Measurements from ENCODE around the gene MRPL53. TPM values are rescaled to one million over a fixed set of nuclear protein-coding genes. Genes with fewer than 3 reads are reported as not detected.

The MRPL53 gene
- total and polyA plus RNA-seq, 2 donors from 2014 or later: 85.1 to 157 TPM

- peak; percentile 38 for FAIRE-seq
- Histone ChIP-seq H3K9me3 (ENCODE audit: control insufficient read depth in 2 of 3, insufficient read depth in 1 of 3, low read length in 3 of 3) (no peaks in the 10 kb centered on the region), H3K27ac (ENCODE audit: low read depth in 2 of 2, low read length in 2 of 2) (peak within 1 kb of the TSS; percentile 92 to 95), H3K27me3 (ENCODE audit: control insufficient read depth, insufficient read depth, low read length) (no peaks in the 10 kb centered on the region), H3K36me3 (ENCODE audit: control insufficient read depth in 2 of 3, insufficient read depth in 3 of 3, low read length in 3 of 3) (no peaks in the 10 kb centered on the region), H3K4me1 (ENCODE audit: control insufficient read depth in 2 of 3, insufficient read depth in 2 of 3, low read depth in 1 of 3, low read length in 3 of 3) (peaks cover 9 to 20% (median 19%) of the 10 kb centered on the region in 3 donors), H3K9ac (ENCODE audit: low read length in 3 of 3) (peak within 1 kb of the TSS; percentile 38 to 83 (median 67)), H3K4me3 (ENCODE audit: low read length in 3 of 3) (peak within 1 kb of the TSS; percentile 63 to 85 (median 85))
- peak; percentile 72 to 87 (median 86) for DNase-seq
- no peak for TF ChIP-seq CTCF (IDR thresholded peaks at IDR 0.05; ENCODE audit: borderline replicate concordance, extremely low read depth, insufficient read depth)
- intact Hi-C loops (cut with DNase I): no loop called here
Observed at GRCh38 chr2:74441690-74442482, 30.6 kb downstream of the MRPL53 start, which contains the start of gene RTKN. TSS of gene RTKN (minus strand) at chr2:74441937. CDS start at chr2:74441816, 121 bp downstream.

- Histone ChIP-seq H3K4me1 (ENCODE audit: control insufficient read depth in 2 of 3, insufficient read depth in 2 of 3, low read depth in 1 of 3, low read length in 3 of 3) (peaks cover 9 to 20% (median 19%) of the 10 kb centered on the region in 3 donors), H3K9ac (ENCODE audit: low read length in 3 of 3) (peak overlapping the region; percentile 38 to 83 (median 67)), H3K4me3 (ENCODE audit: low read length in 3 of 3) (peak overlapping the region; percentile 63 to 85 (median 85)), H3K27ac (ENCODE audit: low read depth in 2 of 2, low read length in 2 of 2) (peak overlapping the region; percentile 92 to 95), H3K36me3 (ENCODE audit: control insufficient read depth in 2 of 3, insufficient read depth in 3 of 3, low read length in 3 of 3) (no peaks in the 10 kb centered on the region), H3K9me3 (ENCODE audit: control insufficient read depth in 2 of 3, insufficient read depth in 1 of 3, low read length in 3 of 3) (no peaks in the 10 kb centered on the region), H3K27me3 (ENCODE audit: control insufficient read depth, insufficient read depth, low read length) (no peaks in the 10 kb centered on the region)
- peak in 2 of 5 donors; percentile 52 to 79 for DNase-seq
- FAIRE-seq: no peak
- TF ChIP-seq CTCF (IDR thresholded peaks at IDR 0.05; ENCODE audit: borderline replicate concordance, extremely low read depth, insufficient read depth): no peak
- intact Hi-C loops (cut with DNase I): no loop called here
Observed at GRCh38 chr2:74441170-74441689, 31.2 kb downstream of the MRPL53 start.

- peak overlapping the region; percentile 66 to 85 (median 85) for H3K4me3 ChIP-seq (ENCODE audit: low read length in 3 of 3)
- no peak for FAIRE-seq
- no peaks in the 10 kb centered on the region for H3K9me3 ChIP-seq (ENCODE audit: control insufficient read depth in 2 of 3, insufficient read depth in 1 of 3, low read length in 3 of 3)
- peaks cover 9 to 20% (median 19%) of the 10 kb centered on the region in 3 donors for H3K4me1 ChIP-seq (ENCODE audit: control insufficient read depth in 2 of 3, insufficient read depth in 2 of 3, low read depth in 1 of 3, low read length in 3 of 3)
- peak; percentile 37 for TF ChIP-seq CTCF (IDR thresholded peaks at IDR 0.05; ENCODE audit: borderline replicate concordance, extremely low read depth, insufficient read depth)
- no peaks in the 10 kb centered on the region for H3K27me3 ChIP-seq (ENCODE audit: control insufficient read depth, insufficient read depth, low read length)
- peak overlapping the region; percentile 51 to 85 (median 67) for H3K9ac ChIP-seq (ENCODE audit: low read length in 3 of 3)
- H3K36me3 ChIP-seq (ENCODE audit: control insufficient read depth in 2 of 3, insufficient read depth in 3 of 3, low read length in 3 of 3): no peaks in the 10 kb centered on the region
- peak overlapping the region; percentile 92 to 95 for H3K27ac ChIP-seq (ENCODE audit: low read depth in 2 of 2, low read length in 2 of 2)
- intact Hi-C loops (cut with DNase I): no loop called here
- peak; percentile 95 to 98 (median 96) for DNase-seq
Observed at GRCh38 chr2:74440378-74441169, 31.9 kb downstream of the MRPL53 start.

Data from kidney (tissue), 14 donors.